GM12878 (cell line): Measurements from ENCODE around the gene PRUNE2. TPM values are rescaled to one million over a fixed set of nuclear protein-coding genes. Genes with fewer than 3 reads are reported as not detected.

Source experiments
- ATAC-seq: fragments of 200-7000 bp; cut with Tn5 transposase; 3 replicates; pipeline ENCODE4 v1.9.1; 2020; ENCODE audit warnings: mild to moderate bottlenecking, moderate library complexity
- BruUV-seq: library from RNA; stranded (reverse); fragments of 400-500 nt; replicated peaks from 2 replicates; lab custom pipeline; 2021; lab: Mats Ljungman, UMichigan
- CTCF ChIA-PET: fragments of 300-600 bp; sonication (Branson Sonifier 250); formaldehyde crosslinking; extraction: SDS; loops from one replicate; lab custom pipeline; 2021; ENCODE audit warnings: inconsistent platforms; lab: Yijun Ruan, JAX
- POLR2A ChIA-PET: fragments of 350-600 bp; formaldehyde crosslinking; extraction: SDS; loops from one replicate; lab custom pipeline; 2021; ENCODE audit warnings: inconsistent platforms; lab: Charles Lee
- RAD21 ChIA-PET: fragments of 300-600 bp; sonication (Branson Sonifier 250); formaldehyde crosslinking; loops from one replicate; lab custom pipeline; 2023; ENCODE audit warnings: antibody characterized with exemption; ENCODE audit not compliant: unreplicated experiment; lab: Charles Lee
- SMC1A ChIA-PET: fragments of 300-600 bp; sonication (Branson Sonifier 250); formaldehyde crosslinking; loops from one replicate; lab custom pipeline; 2023; ENCODE audit not compliant: unreplicated experiment, uncharacterized antibody; lab: Charles Lee
- DNase-seq: peaks from one replicate; pipeline ENCODE4 v3.0.0-alpha.2; 2011; ENCODE audit warnings: low read depth, low spot score
- FAIRE-seq: peaks from 3 replicates; lab custom pipeline; 2011; peaks lifted over from hg19 to GRCh38; lab: Jason Lieb, UNC
- H2AFZ ChIP-seq: 2 replicates; pipeline ENCODE4 v1.6.0; 2011; ENCODE audit warnings: low read depth, low read length, control low read depth; ENCODE audit not compliant: control insufficient read depth
- H3K27ac ChIP-seq: 2 replicates; pipeline ENCODE4 v1.5.1; 2011; ENCODE audit warnings: control low read depth; ENCODE audit not compliant: control insufficient read depth, insufficient read depth
- H3K27me3 ChIP-seq, 2 experiments: replicated peaks in 1 of 2; 2 replicates each; pipeline versions ENCODE4 v1.6.0 to v1.6.1; 2011; ENCODE audit warnings: low read length in 1 of 2; ENCODE audit not compliant: control insufficient read depth in 2 of 2, insufficient read depth in 2 of 2
- H3K36me3 ChIP-seq, 2 experiments: 2 replicates each; pipeline ENCODE4 v1.5.1; 2011; ENCODE audit warnings: low read length in 1 of 2; ENCODE audit not compliant: control insufficient read depth in 2 of 2, insufficient read depth in 2 of 2
- H3K4me1 ChIP-seq: 2 replicates; pipeline ENCODE4 v1.6.1; 2011; ENCODE audit warnings: mild to moderate bottlenecking, low read length, moderate library complexity, mixed read lengths; ENCODE audit not compliant: control insufficient read depth, insufficient read depth
- H3K4me2 ChIP-seq: 2 replicates; pipeline ENCODE4 v1.6.0; 2011; ENCODE audit warnings: control low read depth; ENCODE audit not compliant: control insufficient read depth, insufficient read depth
- H3K4me3 ChIP-seq: fragments of 200-600 bp; sonication (generic); 2 replicates; pipeline ENCODE4 v1.5.1; 2016
- H3K79me2 ChIP-seq: 2 replicates; pipeline ENCODE4 v1.6.0; 2011; ENCODE audit warnings: low read length; ENCODE audit not compliant: control insufficient read depth, insufficient read depth
- H3K9ac ChIP-seq: 2 replicates; pipeline ENCODE4 v1.8.0; 2011; ENCODE audit warnings: low read length, control low read depth, mixed read lengths; ENCODE audit not compliant: control insufficient read depth, insufficient read depth
- H3K9me3 ChIP-seq: replicated peaks from 3 replicates; pipeline ENCODE4 v1.5.1; 2011; ENCODE audit warnings: mild to moderate bottlenecking, low read length; ENCODE audit not compliant: control insufficient read depth, insufficient read depth
- H4K20me1 ChIP-seq: 2 replicates; pipeline ENCODE4 v1.6.0; 2011; ENCODE audit not compliant: control insufficient read depth, insufficient read depth
- ESRRA ChIP-seq: IDR thresholded peaks from 2 replicates; pipeline ENCODE4 v1.6.1; 2012; ENCODE audit warnings: mild to moderate bottlenecking, low read length, improper control_type of control experiment
- IKZF2 ChIP-seq, 2 experiments: fragments of 450-650 bp; IDR thresholded peaks; 2 replicates each; pipeline ENCODE4 v1.6.1; 2017; ENCODE audit warnings: mild to moderate bottlenecking in 2 of 2, moderate library complexity in 2 of 2
- MXI1 ChIP-seq: fragments of 150-350 bp; IDR thresholded peaks from 2 replicates; pipeline ENCODE4 v1.6.1; 2011; ENCODE audit warnings: low read depth, mild to moderate bottlenecking, inconsistent platforms, low read length, improper control_type of control experiment
- MYB ChIP-seq: fragments of 150-350 bp; IDR thresholded peaks from 2 replicates; pipeline ENCODE4 v1.6.1; 2014; ENCODE audit warnings: mild to moderate bottlenecking, low read depth, low read length, borderline replicate concordance
- NBN ChIP-seq: fragments of 450-650 bp; IDR thresholded peaks from 2 replicates; pipeline ENCODE4 v1.6.1; 2016
- NFIC ChIP-seq: IDR thresholded peaks from 2 replicates; pipeline ENCODE4 v1.6.1; 2012; ENCODE audit warnings: low read depth, mild to moderate bottlenecking, inconsistent platforms, low read length, moderate library complexity
- NFXL1 ChIP-seq: fragments of 450-650 bp; IDR thresholded peaks from 2 replicates; pipeline ENCODE4 v1.6.1; 2017; ENCODE audit warnings: antibody characterized with exemption, mild to moderate bottlenecking, borderline replicate concordance
- POLR2A ChIP-seq: IDR thresholded peaks from 2 replicates; pipeline ENCODE4 v1.6.1; 2011; ENCODE audit warnings: low read depth, mild to moderate bottlenecking, low read length
- POLR2AphosphoS5 ChIP-seq: IDR thresholded peaks from 2 replicates; pipeline ENCODE4 v1.6.1; 2011; ENCODE audit warnings: mild to moderate bottlenecking, low read length, inconsistent platforms
- RUNX3 ChIP-seq: IDR thresholded peaks from 2 replicates; pipeline ENCODE4 v1.6.1; 2012; ENCODE audit warnings: low read length, inconsistent platforms
- SMAD1 ChIP-seq: fragments of 450-650 bp; IDR thresholded peaks from 2 replicates; pipeline ENCODE4 v1.6.1; 2018; ENCODE audit warnings: mild to moderate bottlenecking, low read depth; ENCODE audit not compliant: partially characterized antibody
- STAT1 ChIP-seq: fragments of 450-650 bp; conservative IDR thresholded peaks from 2 replicates; pipeline ENCODE4 v1.6.1; 2014; ENCODE audit warnings: antibody characterized with exemption, mild to moderate bottlenecking
- TBL1XR1 ChIP-seq: IDR thresholded peaks from 2 replicates; pipeline ENCODE4 v1.6.1; 2012; ENCODE audit warnings: low read depth, low read length, improper control_type of control experiment
- ZNF24 ChIP-seq: fragments of 450-650 bp; IDR thresholded peaks from 2 replicates; pipeline ENCODE4 v1.6.1; 2017; ENCODE audit warnings: antibody characterized with exemption, mild to moderate bottlenecking
- WGBS: methylation state at CpG from one replicate; pipeline ENCODE4 v1.1.6; 2016; ENCODE audit warnings: low lambda C conversion rate; ENCODE audit not compliant: insufficient replicate concordance, insufficient coverage; ENCODE audit errors: missing lambda C conversion rate; 5-methylcytosine and 5-hydroxymethylcytosine counted together
- in situ Hi-C: fragments of 300-500 bp; cut with MboI; formaldehyde crosslinking; loops from 9 replicates; pipeline ENCODE4 v1.14.3; 2018; ENCODE audit warnings: mixed read lengths
- intact Hi-C: fragments of 100-400 bp; cut with micrococcal nuclease; formaldehyde crosslinking; loops from one replicate; pipeline ENCODE4 v1.14.2; 2022; ENCODE audit not compliant: unreplicated experiment
- polyA plus RNA-seq, 11 experiments: library from polyadenylated mRNA; depleted of rRNA in 4 of 11; unstranded in 6 of 11; stranded (reverse) in 5 of 11; fragments of >200 nt; fragmentation: Nextera tagmentation in 4 of 11; fragmentation: Illumina TruSeq in 1 of 11; extraction: Ambion mirVana in 4 of 11; extraction: Trizol in 1 of 11; gene quantifications; 1 replicate in 1 of 11; 2 replicates in 10 of 11; pipeline versions ENCODE4 v1.2.1 to v1.2.3, GENCODE V29; 2011 to 2016; ENCODE audit warnings: inconsistent platforms in 2 of 11, missing spikeins in 2 of 11, low read depth in 1 of 11
- total RNA-seq, 4 experiments: library from RNA; depleted of rRNA in 3 of 4; stranded (reverse); fragments of >200 nt in 3 of 4; fragmentation: Illumina TruSeq in 1 of 4; extraction: Trizol in 1 of 4; gene quantifications; 2 replicates each; pipeline versions ENCODE4 v1.2.1 to v1.2.3, GENCODE V29; 2013 to 2021
- TF ChIP-seq, protein P1 (sequence below): IDR thresholded peaks from 2 replicates; pipeline ENCODE4 v1.6.1; 2011; ENCODE audit warnings: low read depth, low read length, improper control_type of control experiment, borderline replicate concordance
- TF ChIP-seq, protein P2 (sequence below): fragments of 450-650 bp; IDR thresholded peaks from 2 replicates; pipeline ENCODE4 v1.6.1; 2014; ENCODE audit warnings: mild to moderate bottlenecking
- TF ChIP-seq, protein P3 (sequence below): IDR thresholded peaks from 2 replicates; pipeline ENCODE4 v1.6.1; 2012; ENCODE audit warnings: low read depth, low read length, improper control_type of control experiment
- TF ChIP-seq, protein P4 (sequence below): fragments of 450-650 bp; IDR thresholded peaks from 2 replicates; pipeline ENCODE4 v1.6.1; 2017; ENCODE audit warnings: mild to moderate bottlenecking, low read depth, inconsistent platforms; ENCODE audit not compliant: poor library complexity, severe bottlenecking
- TF ChIP-seq, protein P5 (sequence below): fragments of 450-650 bp; conservative IDR thresholded peaks from 2 replicates; pipeline ENCODE4 v1.6.1; 2017; ENCODE audit warnings: mild to moderate bottlenecking, moderate library complexity

PRUNE2 gene
- total and polyA plus RNA-seq, 10 of the 15 experiments (the other 5 are each of a cell fraction or from before 2014, with no cell fraction given) = 0.07 to 0.63 (median 0.25) TPM

GRCh38 chr9:76895186-76895585 is 10.7 kb downstream of the PRUNE2 start:
- RAD21 ChIA-PET = no interaction called here
- in situ Hi-C loops = no loop called here
- Histone ChIP-seq H3K27me3 (peaks cover 0 to 7% of the 10 kb centered on the region in 2 experiments; a peak in 3 of 4 replicates), H3K9ac (no peak overlapping the region), H3K79me2 (no peaks in the 10 kb centered on the region), H2AFZ (no peak overlapping the region), H3K36me3 (no peaks in the 10 kb centered on the region), H4K20me1 (no peaks in the 10 kb centered on the region), H3K9me3 (no peaks in the 10 kb centered on the region), H3K4me1 (0 out of 2 replicates have a peak, but pooled peaks cover 2% of the 10 kb centered on the region), H3K27ac (no peak overlapping the region), H3K4me2 (no peak overlapping the region), H3K4me3 (no peak overlapping the region)
- SMC1A ChIA-PET = no interaction called here
- WGBS = 5% methylated on average over 6 of the region's 6 CpGs
- intact Hi-C loops = no loop called here
- CTCF ChIA-PET = no interaction called here
- FAIRE-seq (no peak), DNase-seq (no peak), ATAC-seq (no peak)
- no TSS peak for BruUV-seq
- POLR2A ChIA-PET = no interaction called here
- no peak for TF ChIP-seq ZNF24
- TF ChIP-seq NFIC = no peak
- no peak for TF ChIP-seq NFXL1
- TF ChIP-seq STAT1 = no peak
- TF ChIP-seq NBN = no peak
- TF ChIP-seq MXI1 = no peak
- no peak for TF ChIP-seq IKZF2 (IDR thresholded peaks at IDR 0.05)
- TF ChIP-seq, protein P1, sequence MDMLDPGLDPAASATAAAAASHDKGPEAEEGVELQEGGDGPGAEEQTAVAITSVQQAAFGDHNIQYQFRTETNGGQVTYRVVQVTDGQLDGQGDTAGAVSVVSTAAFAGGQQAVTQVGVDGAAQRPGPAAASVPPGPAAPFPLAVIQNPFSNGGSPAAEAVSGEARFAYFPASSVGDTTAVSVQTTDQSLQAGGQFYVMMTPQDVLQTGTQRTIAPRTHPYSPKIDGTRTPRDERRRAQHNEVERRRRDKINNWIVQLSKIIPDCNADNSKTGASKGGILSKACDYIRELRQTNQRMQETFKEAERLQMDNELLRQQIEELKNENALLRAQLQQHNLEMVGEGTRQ = no peak
- no peak for TF ChIP-seq TBL1XR1
- TF ChIP-seq, protein P2, sequence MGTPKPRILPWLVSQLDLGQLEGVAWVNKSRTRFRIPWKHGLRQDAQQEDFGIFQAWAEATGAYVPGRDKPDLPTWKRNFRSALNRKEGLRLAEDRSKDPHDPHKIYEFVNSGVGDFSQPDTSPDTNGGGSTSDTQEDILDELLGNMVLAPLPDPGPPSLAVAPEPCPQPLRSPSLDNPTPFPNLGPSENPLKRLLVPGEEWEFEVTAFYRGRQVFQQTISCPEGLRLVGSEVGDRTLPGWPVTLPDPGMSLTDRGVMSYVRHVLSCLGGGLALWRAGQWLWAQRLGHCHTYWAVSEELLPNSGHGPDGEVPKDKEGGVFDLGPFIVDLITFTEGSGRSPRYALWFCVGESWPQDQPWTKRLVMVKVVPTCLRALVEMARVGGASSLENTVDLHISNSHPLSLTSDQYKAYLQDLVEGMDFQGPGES = no peak
- TF ChIP-seq, protein P3, sequence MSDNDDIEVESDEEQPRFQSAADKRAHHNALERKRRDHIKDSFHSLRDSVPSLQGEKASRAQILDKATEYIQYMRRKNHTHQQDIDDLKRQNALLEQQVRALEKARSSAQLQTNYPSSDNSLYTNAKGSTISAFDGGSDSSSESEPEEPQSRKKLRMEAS = no peak
- TF ChIP-seq SMAD1 = no peak
- no peak for TF ChIP-seq POLR2A
- TF ChIP-seq POLR2AphosphoS5 = no peak
- no peak for TF ChIP-seq ESRRA
- no peak for TF ChIP-seq MYB
- TF ChIP-seq, protein P4, sequence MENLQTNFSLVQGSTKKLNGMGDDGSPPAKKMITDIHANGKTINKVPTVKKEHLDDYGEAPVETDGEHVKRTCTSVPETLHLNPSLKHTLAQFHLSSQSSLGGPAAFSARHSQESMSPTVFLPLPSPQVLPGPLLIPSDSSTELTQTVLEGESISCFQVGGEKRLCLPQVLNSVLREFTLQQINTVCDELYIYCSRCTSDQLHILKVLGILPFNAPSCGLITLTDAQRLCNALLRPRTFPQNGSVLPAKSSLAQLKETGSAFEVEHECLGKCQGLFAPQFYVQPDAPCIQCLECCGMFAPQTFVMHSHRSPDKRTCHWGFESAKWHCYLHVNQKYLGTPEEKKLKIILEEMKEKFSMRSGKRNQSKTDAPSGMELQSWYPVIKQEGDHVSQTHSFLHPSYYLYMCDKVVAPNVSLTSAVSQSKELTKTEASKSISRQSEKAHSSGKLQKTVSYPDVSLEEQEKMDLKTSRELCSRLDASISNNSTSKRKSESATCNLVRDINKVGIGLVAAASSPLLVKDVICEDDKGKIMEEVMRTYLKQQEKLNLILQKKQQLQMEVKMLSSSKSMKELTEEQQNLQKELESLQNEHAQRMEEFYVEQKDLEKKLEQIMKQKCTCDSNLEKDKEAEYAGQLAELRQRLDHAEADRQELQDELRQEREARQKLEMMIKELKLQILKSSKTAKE = no peak
- TF ChIP-seq, protein P5, sequence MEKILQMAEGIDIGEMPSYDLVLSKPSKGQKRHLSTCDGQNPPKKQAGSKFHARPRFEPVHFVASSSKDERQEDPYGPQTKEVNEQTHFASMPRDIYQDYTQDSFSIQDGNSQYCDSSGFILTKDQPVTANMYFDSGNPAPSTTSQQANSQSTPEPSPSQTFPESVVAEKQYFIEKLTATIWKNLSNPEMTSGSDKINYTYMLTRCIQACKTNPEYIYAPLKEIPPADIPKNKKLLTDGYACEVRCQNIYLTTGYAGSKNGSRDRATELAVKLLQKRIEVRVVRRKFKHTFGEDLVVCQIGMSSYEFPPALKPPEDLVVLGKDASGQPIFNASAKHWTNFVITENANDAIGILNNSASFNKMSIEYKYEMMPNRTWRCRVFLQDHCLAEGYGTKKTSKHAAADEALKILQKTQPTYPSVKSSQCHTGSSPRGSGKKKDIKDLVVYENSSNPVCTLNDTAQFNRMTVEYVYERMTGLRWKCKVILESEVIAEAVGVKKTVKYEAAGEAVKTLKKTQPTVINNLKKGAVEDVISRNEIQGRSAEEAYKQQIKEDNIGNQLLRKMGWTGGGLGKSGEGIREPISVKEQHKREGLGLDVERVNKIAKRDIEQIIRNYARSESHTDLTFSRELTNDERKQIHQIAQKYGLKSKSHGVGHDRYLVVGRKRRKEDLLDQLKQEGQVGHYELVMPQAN = no peak
- no peak for TF ChIP-seq RUNX3
